ENCODE results near the gene RPS18. TPM values are rescaled to one million over a fixed set of nuclear protein-coding genes. Genes with fewer than 3 reads are reported as not detected.

Gene RPS18
- total and polyA plus RNA-seq, 8 donors, result 1,052 to 3,510 (median 2,017) TPM

- peak overlapping the region in 3 of 4 donors; percentile 1 to 53 (median 37) for H3K4me3 ChIP-seq
- peaks cover 0 to 44% (median 18%) of the 10 kb centered on the region in 3 donors for H3K4me1 ChIP-seq
- no peak for FAIRE-seq
- peak in 2 of 6 donors; percentile 43 to 44 for DNase-seq
- ATAC-seq, result no peak
- no peaks in the 10 kb centered on the region for H3K9me3 ChIP-seq
- WGBS, 2 donors, result 59 to 62% methylated on average over 8 of the region's 8 CpGs
- H3K36me3 ChIP-seq, result peaks cover 0 to 19% (median 0%) of the 10 kb centered on the region in 3 donors
- H3K27ac ChIP-seq, result peak overlapping the region; percentile 51 to 82 (median 66)
- H3K27me3 ChIP-seq, result no peaks in the 10 kb centered on the region
- TF ChIP-seq CTCF (IDR thresholded peaks at IDR 0.05), result no peak
- intact Hi-C loops (cut with DNase I), result no loop called here
Measured at GRCh38 chr6:33318426-33319073, 46.7 kb downstream of the RPS18 start.

DNA sequence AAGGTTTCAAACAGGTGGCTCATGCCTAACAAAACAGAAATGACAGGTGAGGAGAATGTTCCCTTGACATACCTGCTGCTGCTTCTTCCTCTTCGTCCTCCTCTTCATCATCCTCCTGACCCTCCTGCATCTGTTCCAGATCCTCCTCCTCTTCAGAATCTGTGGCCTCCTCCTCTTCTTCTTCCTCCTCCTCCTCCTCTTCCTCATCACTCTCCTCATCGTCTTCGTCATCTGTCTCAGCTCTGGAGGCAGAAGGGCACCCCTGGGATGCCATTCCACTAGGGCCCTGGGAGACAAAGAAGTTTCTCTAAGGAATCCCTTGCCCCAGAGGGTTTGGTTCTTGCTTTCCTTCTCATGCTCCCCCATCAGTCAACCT is 48.1 kb downstream of the RPS18 start:
- Histone ChIP-seq H3K36me3 (peaks cover 0 to 19% (median 0%) of the 10 kb centered on the region in 3 donors), H3K27ac (peak overlapping the region in 1 of 4 donors; percentile 45), H3K9me3 (no peaks in the 10 kb centered on the region), H3K27me3 (no peaks in the 10 kb centered on the region), H3K4me1 (peaks cover 0 to 45% (median 14%) of the 10 kb centered on the region in 3 donors), H3K4me3 (no peak overlapping the region)
- DNase-seq (no peak), ATAC-seq (no peak), FAIRE-seq (no peak)
- TF ChIP-seq CTCF (IDR thresholded peaks at IDR 0.05), result no peak
- 86 to 88% methylated on average over 3 of the region's 3 CpGs for WGBS, 2 donors
- intact Hi-C loops (cut with DNase I), result no loop called here

GRCh38 chr6:33320315-33321181 is 48.7 kb downstream of the RPS18 start:
- DNase-seq (peak in 5 of 6 donors; percentile 46 to 73 (median 63)), ATAC-seq (no peak), FAIRE-seq (no peak)
- peaks cover 0 to 19% (median 0%) of the 10 kb centered on the region in 3 donors for H3K36me3 ChIP-seq
- H3K9me3 ChIP-seq, result no peaks in the 10 kb centered on the region
- no peak overlapping the region for H3K4me3 ChIP-seq
- peak overlapping the region in 1 of 4 donors; percentile 45 for H3K27ac ChIP-seq
- WGBS, 2 donors, result 72 to 76% methylated on average over 32 of the region's 32 CpGs
- no peak for TF ChIP-seq CTCF (IDR thresholded peaks at IDR 0.05)
- intact Hi-C loops (cut with DNase I), result no loop called here
- no peaks in the 10 kb centered on the region for H3K27me3 ChIP-seq
- peaks cover 0 to 43% (median 12%) of the 10 kb centered on the region in 3 donors for H3K4me1 ChIP-seq

GRCh38 chr6:33321227-33321626 is 49.4 kb downstream of the RPS18 start:
- Histone ChIP-seq H3K4me1 (peaks cover 0 to 43% (median 12%) of the 10 kb centered on the region in 3 donors), H3K36me3 (peaks cover 0 to 19% (median 0%) of the 10 kb centered on the region in 3 donors), H3K27me3 (no peaks in the 10 kb centered on the region), H3K9me3 (no peaks in the 10 kb centered on the region), H3K27ac (peak overlapping the region in 1 of 4 donors; percentile 45), H3K4me3 (peak overlapping the region in 1 of 4 donors; percentile 65)
- FAIRE-seq (no peak), ATAC-seq (no peak), DNase-seq (peak in 1 of 6 donors; percentile 21)
- no peak for TF ChIP-seq CTCF (IDR thresholded peaks at IDR 0.05)
- intact Hi-C loops (cut with DNase I), result no loop called here
- 72 to 78% methylated on average over 9 of the region's 9 CpGs for WGBS, 2 donors
